OCI-LY7 (cell line): ENCODE data around the gene CRACDL. TPM values are rescaled to one million over a fixed set of nuclear protein-coding genes. Genes with fewer than 3 reads are reported as not detected.

Source experiments
- BruUV-seq: library from RNA; stranded (reverse); fragments of 400-500 nt; replicated peaks from 2 replicates; lab custom pipeline; 2021; lab: Mats Ljungman, UMichigan
- CTCF ChIA-PET: fragments of 300-600 bp; sonication (Branson Sonifier 250); formaldehyde crosslinking; loops from one replicate; lab custom pipeline; 2022; ENCODE audit warnings: antibody characterized with exemption; ENCODE audit not compliant: unreplicated experiment; lab: Charles Lee
- POLR2A ChIA-PET: fragments of 300-600 bp; sonication (Branson Sonifier 250); formaldehyde crosslinking; loops from one replicate; lab custom pipeline; 2022; ENCODE audit warnings: antibody characterized with exemption; lab: Charles Lee
- DNase-seq: peaks from one replicate; pipeline ENCODE4 v3.0.0-alpha.2; 2015; ENCODE audit warnings: low spot score
- H2AFZ ChIP-seq: fragments of 200-600 bp; sonication (generic), shearing (Covaris generic); 2 replicates; pipeline ENCODE4 v1.6.1; 2014; ENCODE audit warnings: mild to moderate bottlenecking, antibody characterized with exemption, low read length, moderate library complexity
- H3K27ac ChIP-seq: fragments of 200-600 bp; sonication (generic); 2 replicates; pipeline ENCODE4 v1.5.1; 2014; ENCODE audit warnings: mixed run types, low read depth, mild to moderate bottlenecking, moderate library complexity, low read length, inconsistent platforms; ENCODE audit not compliant: poor library complexity, severe bottlenecking
- H3K36me3 ChIP-seq: fragments of 200-600 bp; sonication (generic); 2 replicates; pipeline ENCODE4 v1.6.1; 2014; ENCODE audit warnings: mild to moderate bottlenecking, antibody characterized with exemption, low read length, moderate library complexity, mixed read lengths; ENCODE audit not compliant: insufficient read depth
- H3K4me1 ChIP-seq: fragments of 200-600 bp; sonication (generic); 2 replicates; pipeline ENCODE4 v1.5.1; 2014; ENCODE audit warnings: mild to moderate bottlenecking, low read length; ENCODE audit not compliant: insufficient read depth, poor library complexity, severe bottlenecking
- H3K4me2 ChIP-seq: fragments of 200-600 bp; sonication (generic); 2 replicates; pipeline ENCODE4 v1.6.1; 2014; ENCODE audit warnings: mild to moderate bottlenecking, low read length
- H3K4me3 ChIP-seq: fragments of 200-600 bp; sonication (generic); 2 replicates; pipeline ENCODE4 v1.5.1; 2014; ENCODE audit warnings: mild to moderate bottlenecking, low read depth, low read length; ENCODE audit not compliant: poor library complexity, severe bottlenecking
- H3K79me2 ChIP-seq: fragments of 200-600 bp; sonication (generic); 2 replicates; pipeline ENCODE4 v1.6.1; 2016; ENCODE audit warnings: low read depth, mild to moderate bottlenecking, low read length, moderate library complexity, mixed read lengths; ENCODE audit not compliant: insufficient read depth
- H3K9me2 ChIP-seq: fragments of 200-600 bp; sonication (generic); 2 replicates; pipeline ENCODE4 v1.6.1; 2016; ENCODE audit warnings: mild to moderate bottlenecking, low read length, mixed read lengths; ENCODE audit not compliant: insufficient read depth
- H3K9me3 ChIP-seq: fragments of 200-600 bp; sonication (generic); 2 replicates; pipeline ENCODE4 v1.6.1; 2014; ENCODE audit warnings: mild to moderate bottlenecking, mixed run types, low read length, mixed read lengths
- H4K20me1 ChIP-seq: fragments of 200-600 bp; sonication (generic); 2 replicates; pipeline ENCODE4 v1.6.1; 2014; ENCODE audit warnings: mild to moderate bottlenecking, antibody characterized with exemption, low read length, moderate library complexity, mixed read lengths; ENCODE audit not compliant: insufficient read depth
- CTCF ChIP-seq: fragments of 200-600 bp; sonication (generic); conservative IDR thresholded peaks from 2 replicates; pipeline ENCODE4 v1.5.1; 2014; ENCODE audit warnings: mild to moderate bottlenecking, antibody characterized with exemption, low read length, moderate library complexity, mixed read lengths
- EZH2phosphoT487 ChIP-seq: fragments of 200-600 bp; sonication (generic); IDR thresholded peaks from 2 replicates; pipeline ENCODE4 v1.6.1; 2018; ENCODE audit warnings: low read depth, borderline replicate concordance, mild to moderate bottlenecking, mixed run types, antibody characterized with exemption, low read length, moderate library complexity, mixed read lengths
- intact Hi-C: fragments of 100-400 bp; cut with micrococcal nuclease; formaldehyde crosslinking; loops from one replicate; pipeline ENCODE4 v1.10.0; 2022; ENCODE audit not compliant: unreplicated experiment
- total RNA-seq, 2 experiments: library from RNA; depleted of rRNA in 1 of 2; stranded (reverse); fragments of >200 nt in 1 of 2; shearing (Covaris generic) in 1 of 2; gene quantifications; 2 replicates each; pipeline ENCODE4 v1.2.3, GENCODE V29; 2014 to 2022

The CRACDL gene
- total RNA-seq, 2 experiments from 2014 or later = 0.03 to 0.13 TPM

DNA sequence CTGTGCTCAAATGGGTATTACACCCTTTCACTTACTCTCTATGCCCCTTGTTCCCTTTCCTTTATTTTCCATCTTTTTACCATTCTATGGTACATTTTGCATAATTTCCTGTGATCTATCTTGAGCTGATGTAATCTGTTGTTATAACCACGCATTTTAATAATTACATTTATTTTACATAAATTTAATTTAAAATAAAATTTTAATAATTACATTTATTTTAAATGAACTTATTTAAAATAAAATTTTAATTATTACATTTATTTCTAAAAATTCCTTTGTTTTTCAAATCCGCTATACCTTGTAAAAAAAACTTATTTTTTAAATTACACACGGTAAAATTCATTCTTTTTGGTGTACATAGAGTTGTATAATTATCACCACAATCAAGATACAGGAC lies 93.9 kb downstream of the CRACDL start:
- Histone ChIP-seq H3K9me2 (no peaks in the 10 kb centered on the region), H3K9me3 (no peaks in the 10 kb centered on the region), H3K4me3 (no peak overlapping the region), H3K4me2 (no peak overlapping the region), H4K20me1 (no peaks in the 10 kb centered on the region), H3K36me3 (no peaks in the 10 kb centered on the region), H2AFZ (no peak overlapping the region), H3K27ac (no peak overlapping the region), H3K79me2 (no peaks in the 10 kb centered on the region), H3K4me1 (peaks cover 4% of the 10 kb centered on the region)
- no peak for TF ChIP-seq CTCF
- no peak for TF ChIP-seq EZH2phosphoT487
- intact Hi-C loops = no loop called here
- POLR2A ChIA-PET = interaction anchor here (0.7 kb wide), 1 partner anchor 156 kb away, joined by 3 read pairs; no protein-coding TSS in a partner anchor
- CTCF ChIA-PET = no interaction called here
- no peak for DNase-seq
- no TSS peak for BruUV-seq

DNA sequence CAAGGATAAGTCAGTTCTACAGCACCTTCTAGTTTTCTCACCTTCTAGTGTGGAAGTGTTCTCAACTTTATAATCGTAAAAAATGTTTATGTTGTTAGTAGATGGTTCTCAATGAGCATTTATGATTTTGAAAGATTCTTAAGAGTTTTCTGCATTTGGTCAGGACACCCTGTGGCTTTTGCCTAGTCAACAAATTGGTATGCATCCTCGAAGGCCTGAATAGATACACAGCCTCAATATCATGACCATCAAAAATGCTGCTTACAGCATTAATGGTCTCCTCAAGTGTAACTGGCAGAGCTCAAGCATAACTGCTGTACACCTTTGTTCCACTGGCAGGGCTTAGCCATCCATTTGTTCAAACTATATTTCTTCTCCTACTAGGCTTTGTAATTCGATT lies 96.7 kb downstream of the CRACDL start:
- H3K27ac ChIP-seq = no peak overlapping the region
- no peaks in the 10 kb centered on the region for H3K36me3 ChIP-seq
- intact Hi-C loops = loop anchor here (5.0 to 10.0 kb wide), 2 partner anchors 107 to 424 kb away; partner anchors contain the start of gene MGAT4A
- H3K4me2 ChIP-seq = no peak overlapping the region
- CTCF ChIA-PET = no interaction called here
- no peaks in the 10 kb centered on the region for H3K9me3 ChIP-seq
- H3K4me3 ChIP-seq = no peak overlapping the region
- no peaks in the 10 kb centered on the region for H3K79me2 ChIP-seq
- H3K9me2 ChIP-seq = no peaks in the 10 kb centered on the region
- TF ChIP-seq CTCF = no peak
- TF ChIP-seq EZH2phosphoT487 = no peak
- H2AFZ ChIP-seq = no peak overlapping the region
- no peaks in the 10 kb centered on the region for H4K20me1 ChIP-seq
- DNase-seq = no peak
- POLR2A ChIA-PET = no interaction called here
- H3K4me1 ChIP-seq = peaks cover 13% of the 10 kb centered on the region
- no TSS peak for BruUV-seq

GRCh38 chr2:98835831-98836385 lies 100.1 kb downstream of the CRACDL start:
- Histone ChIP-seq H3K4me3 (no peak overlapping the region), H3K27ac (no peak overlapping the region), H3K9me2 (no peaks in the 10 kb centered on the region), H2AFZ (no peak overlapping the region; the same call in 1 of the 2 replicates), H3K36me3 (no peaks in the 10 kb centered on the region), H3K79me2 (no peaks in the 10 kb centered on the region), H4K20me1 (no peaks in the 10 kb centered on the region), H3K4me2 (no peak overlapping the region), H3K9me3 (no peaks in the 10 kb centered on the region), H3K4me1 (peaks cover 13% of the 10 kb centered on the region)
- DNase-seq = no peak
- BruUV-seq = no TSS peak
- POLR2A ChIA-PET = no interaction called here
- CTCF ChIA-PET = no interaction called here
- TF ChIP-seq CTCF = no peak
- no peak for TF ChIP-seq EZH2phosphoT487
- intact Hi-C loops = loop anchor here (5.0 to 10.0 kb wide), 2 partner anchors 104 to 421 kb away; partner anchors contain the start of gene MGAT4A
